Esophagus squamous epithelium (tissue), 4 donors: ENCODE data around the gene RPL7A.

Source experiments
- POLR2A ChIP-seq, 4 donors: fragments of 450-650 bp; IDR thresholded peaks; one replicate each; pipeline ENCODE4 v1.6.1; 2017; ENCODE audit warnings: antibody characterized with exemption in 4 of 4, mild to moderate bottlenecking in 4 of 4, moderate library complexity in 3 of 4
- TF ChIP-seq, protein P1 (sequence below), 6 experiments: fragments of 450-650 bp in 4 of 6; fragments of 200-600 bp in 2 of 6; sonication (generic) in 2 of 6; IDR thresholded peaks; one replicate each; pipeline ENCODE4 v1.5.1; 2016 to 2019; ENCODE audit warnings: antibody characterized with exemption in 6 of 6, mild to moderate bottlenecking in 4 of 6, moderate library complexity in 4 of 6

- TF ChIP-seq, protein P1, sequence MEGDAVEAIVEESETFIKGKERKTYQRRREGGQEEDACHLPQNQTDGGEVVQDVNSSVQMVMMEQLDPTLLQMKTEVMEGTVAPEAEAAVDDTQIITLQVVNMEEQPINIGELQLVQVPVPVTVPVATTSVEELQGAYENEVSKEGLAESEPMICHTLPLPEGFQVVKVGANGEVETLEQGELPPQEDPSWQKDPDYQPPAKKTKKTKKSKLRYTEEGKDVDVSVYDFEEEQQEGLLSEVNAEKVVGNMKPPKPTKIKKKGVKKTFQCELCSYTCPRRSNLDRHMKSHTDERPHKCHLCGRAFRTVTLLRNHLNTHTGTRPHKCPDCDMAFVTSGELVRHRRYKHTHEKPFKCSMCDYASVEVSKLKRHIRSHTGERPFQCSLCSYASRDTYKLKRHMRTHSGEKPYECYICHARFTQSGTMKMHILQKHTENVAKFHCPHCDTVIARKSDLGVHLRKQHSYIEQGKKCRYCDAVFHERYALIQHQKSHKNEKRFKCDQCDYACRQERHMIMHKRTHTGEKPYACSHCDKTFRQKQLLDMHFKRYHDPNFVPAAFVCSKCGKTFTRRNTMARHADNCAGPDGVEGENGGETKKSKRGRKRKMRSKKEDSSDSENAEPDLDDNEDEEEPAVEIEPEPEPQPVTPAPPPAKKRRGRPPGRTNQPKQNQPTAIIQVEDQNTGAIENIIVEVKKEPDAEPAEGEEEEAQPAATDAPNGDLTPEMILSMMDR (IDR thresholded peaks at IDR 0.05): no peak
- no peak for TF ChIP-seq POLR2A (IDR thresholded peaks at IDR 0.05)
Observed at GRCh38 chr9:133386338-133386737, 38.3 kb downstream of the RPL7A start.
